ENCODE data around the gene COL26A1. TPM values are rescaled to one million over a fixed set of nuclear protein-coding genes. Genes with fewer than 3 reads are reported as not detected.

COL26A1 gene
- total and polyA plus RNA-seq, 7 donors = 0.13 TPM; not detected in 6

DNA sequence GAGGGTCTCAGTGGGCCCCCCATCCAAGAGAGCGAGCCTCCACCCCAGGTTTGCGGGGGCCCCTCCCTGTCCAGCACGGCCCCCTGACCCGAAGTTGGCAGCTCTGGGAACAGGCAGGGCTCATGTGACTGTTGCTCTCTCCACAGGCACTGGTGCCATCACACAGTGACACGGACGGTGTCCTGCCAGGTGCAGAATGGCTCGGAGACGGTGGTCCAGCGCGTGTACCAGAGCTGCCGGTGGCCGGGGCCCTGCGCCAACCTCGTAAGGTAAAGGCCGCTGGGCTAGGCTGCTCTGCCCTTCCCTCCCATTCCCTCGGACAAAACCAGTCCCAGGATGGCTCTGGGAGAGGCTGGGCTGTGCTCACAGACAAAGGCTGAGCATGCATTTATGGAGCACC is 57.2 kb downstream of the COL26A1 start:
- no peak for DNase-seq
- no peaks in the 10 kb centered on the region for H3K36me3 ChIP-seq
- no peaks in the 10 kb centered on the region for H3K4me1 ChIP-seq
- H3K27me3 ChIP-seq = peaks cover 0 to 4% (median 0%) of the 10 kb centered on the region in 3 donors
- H3K4me3 ChIP-seq = no peak overlapping the region
- intact Hi-C loops (cut with DNase I) = no loop called here
- H3K27ac ChIP-seq = no peak overlapping the region
- TF ChIP-seq POLR2A (IDR thresholded peaks at IDR 0.05) (no peak), EP300 (IDR thresholded peaks at IDR 0.05) (no peak), POLR2AphosphoS5 (IDR thresholded peaks at IDR 0.05) (no peak)
- TF ChIP-seq, protein P1, sequence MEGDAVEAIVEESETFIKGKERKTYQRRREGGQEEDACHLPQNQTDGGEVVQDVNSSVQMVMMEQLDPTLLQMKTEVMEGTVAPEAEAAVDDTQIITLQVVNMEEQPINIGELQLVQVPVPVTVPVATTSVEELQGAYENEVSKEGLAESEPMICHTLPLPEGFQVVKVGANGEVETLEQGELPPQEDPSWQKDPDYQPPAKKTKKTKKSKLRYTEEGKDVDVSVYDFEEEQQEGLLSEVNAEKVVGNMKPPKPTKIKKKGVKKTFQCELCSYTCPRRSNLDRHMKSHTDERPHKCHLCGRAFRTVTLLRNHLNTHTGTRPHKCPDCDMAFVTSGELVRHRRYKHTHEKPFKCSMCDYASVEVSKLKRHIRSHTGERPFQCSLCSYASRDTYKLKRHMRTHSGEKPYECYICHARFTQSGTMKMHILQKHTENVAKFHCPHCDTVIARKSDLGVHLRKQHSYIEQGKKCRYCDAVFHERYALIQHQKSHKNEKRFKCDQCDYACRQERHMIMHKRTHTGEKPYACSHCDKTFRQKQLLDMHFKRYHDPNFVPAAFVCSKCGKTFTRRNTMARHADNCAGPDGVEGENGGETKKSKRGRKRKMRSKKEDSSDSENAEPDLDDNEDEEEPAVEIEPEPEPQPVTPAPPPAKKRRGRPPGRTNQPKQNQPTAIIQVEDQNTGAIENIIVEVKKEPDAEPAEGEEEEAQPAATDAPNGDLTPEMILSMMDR (IDR thresholded peaks at IDR 0.05) = no peak
- no peaks in the 10 kb centered on the region for H3K9me3 ChIP-seq
- 87 to 93% methylated on average over 16 of the region's 16 CpGs for WGBS, 2 donors

DNA sequence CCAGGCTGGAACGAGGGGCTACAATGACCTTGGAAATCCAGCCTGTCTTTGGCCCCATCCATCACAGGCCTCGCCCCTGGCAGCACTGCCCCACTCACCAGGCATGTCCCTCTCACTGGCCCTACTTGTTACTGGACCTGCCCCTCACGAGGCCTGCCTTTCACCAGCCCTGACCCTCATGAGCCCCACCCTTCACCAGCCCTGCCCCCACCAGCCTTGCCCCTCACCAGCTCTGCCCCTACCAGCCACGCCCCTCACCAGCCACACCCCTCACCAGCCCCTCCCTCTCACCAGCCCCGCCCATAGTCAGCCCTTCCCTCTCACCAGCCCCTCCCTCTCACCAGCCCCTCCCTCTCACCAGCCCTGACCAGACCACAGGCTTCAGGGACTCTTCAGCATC is 57.8 kb downstream of the COL26A1 start:
- Histone ChIP-seq H3K36me3 (no peaks in the 10 kb centered on the region), H3K4me1 (no peaks in the 10 kb centered on the region), H3K27ac (no peak overlapping the region), H3K4me3 (no peak overlapping the region), H3K9me3 (no peaks in the 10 kb centered on the region), H3K27me3 (peaks cover 0 to 4% (median 0%) of the 10 kb centered on the region in 3 donors)
- DNase-seq = no peak
- WGBS, 2 donors = 47 to 68% methylated on average over 5 of the region's 5 CpGs
- TF ChIP-seq EP300 (IDR thresholded peaks at IDR 0.05) (no peak), POLR2A (IDR thresholded peaks at IDR 0.05) (no peak), POLR2AphosphoS5 (IDR thresholded peaks at IDR 0.05) (no peak)
- TF ChIP-seq, protein P1 (IDR thresholded peaks at IDR 0.05) = no peak
- intact Hi-C loops (cut with DNase I) = no loop called here

DNA sequence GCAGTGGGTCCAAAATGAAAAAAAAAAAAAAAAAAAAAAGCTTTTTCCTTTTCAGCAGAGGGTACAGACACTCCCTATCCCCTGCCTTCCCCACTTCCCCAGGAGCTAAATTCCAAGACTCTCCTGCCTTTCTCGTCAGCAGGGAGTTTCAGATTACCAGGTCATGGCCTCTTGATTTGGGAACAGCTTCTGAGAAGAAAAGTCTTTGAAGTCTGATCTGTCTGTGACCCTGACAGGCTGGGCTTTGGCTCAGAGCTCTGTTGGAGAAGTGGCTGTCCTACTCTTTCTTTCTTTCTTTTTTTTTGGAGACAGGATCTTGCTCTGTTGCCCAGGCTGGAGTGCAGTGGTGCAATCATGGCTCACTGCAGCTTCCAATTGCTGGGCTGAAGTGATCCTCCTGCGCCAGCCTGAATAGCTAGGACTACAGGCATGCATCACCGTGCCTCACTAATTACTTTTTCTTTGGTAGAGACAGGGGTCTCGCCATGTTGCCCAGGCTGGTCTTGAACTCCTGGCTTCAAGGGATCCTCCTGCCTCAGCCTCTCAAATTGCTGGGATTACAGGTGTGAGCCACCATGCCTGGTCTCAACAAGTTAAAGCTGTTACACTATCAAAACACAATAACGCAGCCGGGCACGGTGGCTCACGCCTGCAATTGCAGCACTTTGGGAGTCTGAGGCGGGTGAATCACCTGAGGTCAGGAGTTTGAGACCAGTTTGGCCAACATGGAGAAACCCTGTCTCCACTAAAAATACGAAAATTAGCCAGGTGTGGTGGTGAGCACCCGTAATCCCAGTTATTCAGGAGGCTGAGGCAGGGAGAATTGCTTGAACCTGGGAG is 59.9 kb downstream of the COL26A1 start:
- H3K9me3 ChIP-seq = no peaks in the 10 kb centered on the region
- no peaks in the 10 kb centered on the region for H3K4me1 ChIP-seq
- DNase-seq = no peak
- H3K36me3 ChIP-seq = no peaks in the 10 kb centered on the region
- no peak overlapping the region for H3K27ac ChIP-seq
- WGBS, 2 donors = 62 to 79% methylated on average over 11 of the region's 11 CpGs
- peaks cover 0 to 4% (median 0%) of the 10 kb centered on the region in 3 donors for H3K27me3 ChIP-seq
- no peak overlapping the region for H3K4me3 ChIP-seq
- intact Hi-C loops (cut with DNase I) = no loop called here
- TF ChIP-seq EP300 (IDR thresholded peaks at IDR 0.05) (no peak), POLR2A (IDR thresholded peaks at IDR 0.05) (no peak), POLR2AphosphoS5 (IDR thresholded peaks at IDR 0.05) (no peak)
- TF ChIP-seq, protein P1 (IDR thresholded peaks at IDR 0.05) = no peak

DNA sequence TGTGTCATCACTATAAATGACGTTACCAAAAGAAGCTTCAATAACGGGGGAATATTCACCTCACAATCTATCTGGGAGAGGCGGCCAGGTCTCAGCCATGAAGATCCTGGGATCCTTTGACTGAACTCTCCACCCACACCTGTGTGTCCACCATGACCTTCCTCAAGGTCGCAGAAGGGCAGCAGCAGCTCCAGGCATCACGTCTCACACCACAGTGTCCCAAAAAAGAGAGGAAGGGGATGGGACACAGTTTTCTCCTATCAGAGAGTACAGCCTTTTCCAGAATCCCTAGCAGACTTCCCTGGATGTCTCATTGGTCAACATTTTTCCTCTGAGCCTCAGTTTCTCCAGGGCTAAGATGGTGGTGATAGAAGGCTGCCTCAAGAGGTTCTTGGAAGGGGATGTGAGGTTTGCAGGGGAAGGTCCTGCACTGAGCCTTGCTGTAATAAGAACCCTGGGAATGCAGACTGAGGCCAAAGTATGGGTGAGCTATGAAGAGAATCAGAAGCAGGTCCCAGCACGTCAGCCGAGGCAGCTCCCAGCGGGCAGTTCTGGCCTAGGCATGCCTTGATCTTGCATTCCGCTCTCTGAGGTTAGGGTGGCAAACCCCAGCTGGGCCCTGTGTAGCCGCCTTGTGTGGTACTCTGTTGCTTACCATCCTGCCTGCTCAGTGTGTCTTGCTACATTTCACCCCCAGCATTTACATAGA is 63.8 kb downstream of the COL26A1 start:
- no peak overlapping the region for H3K27ac ChIP-seq
- WGBS, 2 donors = 85 to 89% methylated on average over 10 of the region's 10 CpGs
- H3K36me3 ChIP-seq = no peaks in the 10 kb centered on the region
- H3K4me3 ChIP-seq = no peak overlapping the region
- DNase-seq = no peak
- no peak for TF ChIP-seq EP300 (IDR thresholded peaks at IDR 0.05)
- TF ChIP-seq, protein P1 (IDR thresholded peaks at IDR 0.05) = no peak
- no peak for TF ChIP-seq POLR2A (IDR thresholded peaks at IDR 0.05)
- no peak for TF ChIP-seq POLR2AphosphoS5 (IDR thresholded peaks at IDR 0.05)
- no peaks in the 10 kb centered on the region for H3K9me3 ChIP-seq
- H3K4me1 ChIP-seq = no peaks in the 10 kb centered on the region
- no peaks in the 10 kb centered on the region for H3K27me3 ChIP-seq
- intact Hi-C loops (cut with DNase I) = no loop called here
